Stimulated activated CD4-positive, alpha-beta T cell treated with anti-CD3 and anti-CD28 coated beads, Interleukin-4, amount 100 ng/mL, for 24 hours (primary cell): ENCODE results near the gene CACNB1.

Experiments used
- DNase-seq: peaks from one replicate; pipeline ENCODE4 v3.0.0-alpha.2; 2020

Gene CACNB1

GRCh38 chr17:39200070-39200879 is 2.8 kb upstream of the CACNB1 start, which contains the start of gene RPL19:
Gene RPL19 (plus strand): TSS chr17:39200283. CDS start chr17:39200345, 62 bp downstream.
- peak; percentile 83 for DNase-seq

GRCh38 chr17:39199820-39200069 is 2.3 kb upstream of the CACNB1 start:
- DNase-seq: peak; percentile 92

GRCh38 chr17:39198186-39198566 is 707 bp upstream of the CACNB1 start:
- no peak for DNase-seq

- DNase-seq: no peak
Measured at GRCh38 chr17:39196808-39197291, 619 bp downstream of the CACNB1 start.

- no peak for DNase-seq
Measured at GRCh38 chr17:39196241-39196807, 1.1 kb downstream of the CACNB1 start.

DNA sequence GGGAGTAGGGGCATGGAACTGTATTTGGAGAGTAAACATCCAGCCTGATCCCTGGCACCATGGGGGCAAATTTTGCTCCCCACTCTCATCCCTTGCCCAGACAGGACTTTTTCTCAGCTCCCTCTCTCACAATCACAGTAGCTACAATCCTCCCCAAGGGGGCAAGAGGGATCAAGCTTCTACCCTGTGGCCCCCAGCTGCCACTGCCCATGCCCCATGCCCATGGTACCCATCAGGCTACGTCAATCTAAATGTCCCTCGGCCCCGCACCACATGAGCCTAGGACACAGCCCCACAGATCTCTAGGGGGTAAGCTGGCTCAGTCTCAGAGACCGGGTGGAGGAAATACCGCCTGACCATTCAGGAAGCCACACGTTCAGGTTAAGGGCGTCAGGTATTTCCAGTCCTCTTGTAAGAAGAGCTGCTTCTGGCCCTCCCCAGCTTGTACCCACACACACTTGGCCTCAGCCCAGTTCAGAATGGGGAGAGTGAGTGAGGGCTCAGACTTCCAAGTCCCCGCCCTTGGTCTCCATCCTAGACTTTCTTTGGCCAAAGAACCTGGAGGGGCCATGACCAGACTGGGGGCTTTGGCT is 1.8 kb downstream of the CACNB1 start:
- DNase-seq: no peak

- DNase-seq: no peak
Measured at GRCh38 chr17:39194985-39195524, 2.4 kb downstream of the CACNB1 start.

DNA sequence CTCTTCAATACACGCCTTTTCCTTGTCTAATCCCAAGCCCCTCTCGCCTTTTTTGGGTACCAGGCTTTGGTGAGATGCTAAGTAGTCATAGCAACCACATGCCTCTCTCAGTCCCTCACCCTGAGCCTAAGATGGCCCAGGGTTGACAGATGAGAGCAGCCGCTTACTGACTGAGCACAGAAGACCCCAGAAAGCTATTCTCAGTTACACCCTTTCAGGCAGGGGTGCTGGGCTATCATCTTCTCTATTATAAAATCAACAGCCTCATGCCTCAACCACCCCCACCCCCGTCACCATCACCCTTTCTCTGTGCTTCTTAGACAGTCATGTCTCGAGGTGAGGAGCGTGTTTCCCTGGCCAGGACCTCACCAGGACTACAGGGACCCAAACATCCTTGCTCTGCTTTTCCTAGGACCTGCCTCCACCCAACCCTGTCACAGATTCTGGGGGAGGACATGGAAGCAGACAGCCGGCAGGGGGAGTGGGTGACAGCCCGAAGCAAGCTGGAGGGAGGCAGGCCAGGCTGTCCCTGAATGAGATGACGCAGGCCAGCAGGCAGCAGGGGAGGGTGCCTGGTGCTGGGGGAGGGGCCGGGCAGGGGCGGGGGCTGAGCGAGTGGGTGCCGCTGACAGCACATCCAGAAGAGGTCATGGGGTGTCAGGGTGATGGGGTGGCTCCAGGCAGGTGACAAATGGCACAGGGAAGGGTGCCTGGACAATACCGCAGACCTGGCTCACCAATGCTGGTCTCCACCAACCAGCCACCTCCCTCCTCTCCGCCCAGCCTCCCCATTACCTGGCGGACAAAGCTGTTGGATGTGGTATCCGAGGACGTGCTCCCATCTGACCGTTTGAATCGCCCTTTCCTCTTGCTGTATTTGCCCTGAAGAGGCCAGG is 3.1 kb downstream of the CACNB1 start:
- no peak for DNase-seq

GRCh38 chr17:39193346-39193745 is 4.1 kb downstream of the CACNB1 start:
- DNase-seq: no peak

DNA sequence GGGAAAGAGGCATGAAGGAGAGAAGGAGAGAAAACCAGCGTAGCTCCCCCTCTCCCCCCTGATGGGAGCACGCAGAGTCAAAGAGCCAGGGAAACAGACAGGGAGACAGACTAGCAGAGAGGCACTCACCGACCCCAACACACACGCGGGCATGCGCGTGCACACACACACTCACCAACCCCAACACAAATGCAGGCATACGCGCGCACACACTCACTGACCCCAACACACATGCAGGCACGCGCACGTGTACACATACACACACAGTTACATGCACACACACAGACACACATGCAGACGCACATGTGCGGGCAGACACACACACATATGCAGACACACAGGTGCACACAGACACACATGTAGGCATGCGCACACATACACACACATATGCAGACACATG is 4.6 kb downstream of the CACNB1 start:
- DNase-seq: no peak

GRCh38 chr17:39191750-39192510 is 5.5 kb downstream of the CACNB1 start:
- no peak for DNase-seq

- DNase-seq: no peak
Measured at GRCh38 chr17:39187152-39187830, 10.2 kb downstream of the CACNB1 start.

- DNase-seq: no peak
Measured at GRCh38 chr17:39186481-39187002, 10.9 kb downstream of the CACNB1 start.

DNA sequence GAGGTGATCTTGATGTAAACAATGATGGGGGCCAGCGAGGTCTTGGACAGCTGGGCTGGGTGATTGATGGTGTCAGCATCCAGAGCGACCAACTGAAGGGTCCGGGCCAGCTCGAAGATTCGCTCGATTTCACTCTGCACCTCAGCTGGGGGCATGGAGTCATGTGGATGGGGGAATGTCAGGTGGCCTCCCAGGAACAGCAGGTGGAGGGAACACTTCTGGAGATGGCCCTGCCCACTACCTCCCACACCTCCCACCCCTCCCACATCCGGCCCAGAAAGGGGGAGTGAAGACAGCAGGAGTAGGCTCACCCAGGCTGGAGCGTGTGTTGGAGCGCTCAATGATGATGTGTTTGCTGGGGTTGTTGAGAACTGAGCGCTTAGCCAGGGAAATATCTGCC is 13.7 kb downstream of the CACNB1 start:
- DNase-seq: no peak

DNA sequence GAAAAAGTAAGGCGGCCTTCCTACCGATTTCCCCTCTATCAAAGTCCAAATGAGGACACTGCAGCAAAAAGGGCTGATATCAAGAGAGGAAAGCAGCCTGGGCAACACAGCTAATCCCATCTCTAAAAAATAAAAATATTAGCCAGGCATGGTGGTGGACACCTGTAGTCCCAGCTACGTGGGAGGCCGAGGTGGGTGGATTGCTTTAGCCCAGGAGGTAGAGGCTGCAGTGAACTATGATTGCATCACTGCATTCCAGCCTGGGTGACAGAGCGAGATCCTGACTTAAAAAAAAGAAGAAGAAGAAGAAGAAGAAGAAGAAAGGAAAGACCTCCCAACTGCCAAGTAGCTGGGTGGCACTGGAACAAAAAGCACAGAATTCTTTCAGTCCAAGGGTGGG is 14.4 kb downstream of the CACNB1 start:
- no peak for DNase-seq

DNA sequence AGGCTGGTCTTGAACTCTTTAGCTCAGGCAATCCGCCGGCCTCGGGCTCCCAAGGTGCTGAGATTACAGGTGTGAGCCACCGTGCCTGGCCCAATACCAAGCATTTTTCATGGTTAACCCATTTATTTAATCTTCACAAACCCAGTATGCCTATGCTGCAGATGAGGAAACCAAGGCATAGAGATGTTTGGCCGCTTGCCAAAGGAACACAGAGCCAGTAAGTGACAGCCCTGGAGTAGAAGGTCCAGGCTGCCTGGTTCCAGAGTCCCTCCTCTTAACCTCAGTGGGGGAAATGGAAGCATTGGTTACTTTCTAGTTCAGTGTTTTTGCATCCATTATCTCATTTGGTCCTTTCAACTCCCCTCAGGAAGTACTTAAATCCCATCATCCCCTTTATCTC is 16.2 kb downstream of the CACNB1 start:
- no peak for DNase-seq

- DNase-seq: no peak
Measured at GRCh38 chr17:39178536-39178935, 18.9 kb downstream of the CACNB1 start.

- DNase-seq: no peak
Measured at GRCh38 chr17:39177256-39177655, 20.2 kb downstream of the CACNB1 start.

- no peak for DNase-seq
Measured at GRCh38 chr17:39175695-39176093, 21.8 kb downstream of the CACNB1 start.

DNA sequence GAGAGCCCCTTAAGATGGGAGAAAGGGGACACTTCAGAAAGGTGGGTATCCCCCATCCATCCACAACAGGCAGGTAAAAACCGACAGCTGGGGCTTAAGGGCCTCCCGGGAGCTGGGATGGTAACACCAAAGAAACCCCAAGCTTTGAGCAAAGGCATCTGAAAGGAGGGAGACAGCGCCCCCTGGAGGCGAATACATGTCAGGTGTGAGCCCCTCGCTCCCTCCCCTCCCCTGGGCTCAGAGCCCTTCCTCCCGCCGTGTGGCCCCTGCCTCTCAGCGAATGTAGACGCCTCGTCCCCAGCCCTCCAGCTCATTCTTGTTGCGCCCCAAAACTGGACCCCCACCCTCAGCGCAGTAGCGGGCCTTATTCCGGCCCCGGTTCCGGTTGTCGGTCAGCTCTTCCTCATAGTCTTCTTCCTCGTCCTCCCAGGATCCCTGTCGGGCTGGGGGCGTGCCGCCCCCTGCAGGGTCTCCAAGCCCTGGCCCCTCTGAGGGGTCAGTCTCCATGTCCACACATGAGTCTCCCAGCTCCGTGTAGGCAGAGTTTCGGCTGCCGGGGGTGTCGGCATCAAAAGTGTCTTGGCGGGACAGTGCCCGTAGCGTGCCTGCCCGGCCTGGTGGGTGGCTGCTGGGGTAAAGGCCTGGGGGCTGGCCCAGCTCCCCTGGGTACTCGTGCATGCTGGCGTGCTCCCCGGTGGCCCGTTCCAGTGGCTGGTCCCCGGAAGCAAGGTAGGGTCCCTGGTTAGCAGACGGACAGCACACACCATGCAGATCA is 22.4 kb downstream of the CACNB1 start:
- DNase-seq: peak; percentile 81
